CD4-positive, alpha-beta T cell treated with Interleukin-21 for 1 hour (primary cell): ENCODE measurements around the gene ZNF609.
"Not testable (repeated sequence)": the region's sequence is repeated elsewhere in the genome, so short reads cannot be mapped to it uniquely, and the experiment has no call there.

Source experiments
- DNase-seq: peaks from one replicate; pipeline ENCODE4 v3.0.0-alpha.2; 2020

ZNF609 gene

DNA sequence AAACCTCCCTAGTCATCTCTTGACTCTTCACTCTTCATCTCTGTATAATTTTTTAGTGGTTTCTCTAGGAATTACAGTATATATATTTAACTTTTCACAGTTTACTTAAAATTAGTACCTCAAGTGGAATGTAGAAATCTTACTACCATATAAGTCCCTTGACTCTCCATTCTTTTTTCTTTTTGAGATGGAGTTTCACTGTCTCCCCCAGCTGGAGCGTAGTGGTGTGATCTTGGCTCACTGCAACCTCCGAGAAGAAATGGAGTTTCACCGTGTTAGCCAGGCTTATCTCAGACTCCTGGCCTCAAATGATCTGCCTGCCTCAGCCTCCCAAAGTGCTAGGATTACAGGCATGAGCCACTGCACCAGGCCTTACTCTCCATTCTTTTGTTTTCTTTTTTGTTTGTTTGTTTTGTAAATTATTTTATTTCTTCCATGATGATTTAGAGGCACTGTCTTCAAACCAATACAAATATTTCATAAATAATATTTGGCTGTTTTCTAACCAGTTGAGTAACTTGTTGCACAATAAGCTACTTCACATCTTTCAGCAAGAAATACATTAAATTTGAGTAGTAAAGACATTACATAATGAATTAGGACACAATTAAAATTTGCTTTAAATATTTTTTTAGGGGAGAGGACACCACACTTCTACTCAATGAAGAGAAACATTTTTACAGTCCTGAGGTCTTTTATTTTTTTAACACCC is 170.2 kb downstream of the ZNF609 start:
- DNase-seq, result no peak

DNA sequence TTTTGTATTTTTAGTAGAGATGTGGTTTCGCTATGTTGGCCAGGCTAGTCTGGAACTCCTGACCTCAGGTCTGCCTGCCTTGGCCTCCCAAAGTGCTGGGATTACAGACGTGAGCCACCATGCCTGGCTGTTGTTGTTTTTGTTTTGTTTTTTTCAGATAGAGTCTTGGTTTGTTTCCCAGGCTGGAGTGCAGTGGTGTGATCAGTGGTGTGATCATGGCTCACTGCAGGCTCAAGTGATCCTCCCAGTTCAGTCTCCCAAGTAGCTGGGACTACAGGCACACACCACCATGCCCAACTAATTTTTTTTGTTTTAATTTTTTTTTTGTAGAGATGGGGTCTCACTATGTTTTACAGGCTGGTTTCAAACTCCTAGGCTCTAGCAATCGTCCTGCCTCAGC is 172.3 kb downstream of the ZNF609 start:
- not testable (repeated sequence) for DNase-seq

DNA sequence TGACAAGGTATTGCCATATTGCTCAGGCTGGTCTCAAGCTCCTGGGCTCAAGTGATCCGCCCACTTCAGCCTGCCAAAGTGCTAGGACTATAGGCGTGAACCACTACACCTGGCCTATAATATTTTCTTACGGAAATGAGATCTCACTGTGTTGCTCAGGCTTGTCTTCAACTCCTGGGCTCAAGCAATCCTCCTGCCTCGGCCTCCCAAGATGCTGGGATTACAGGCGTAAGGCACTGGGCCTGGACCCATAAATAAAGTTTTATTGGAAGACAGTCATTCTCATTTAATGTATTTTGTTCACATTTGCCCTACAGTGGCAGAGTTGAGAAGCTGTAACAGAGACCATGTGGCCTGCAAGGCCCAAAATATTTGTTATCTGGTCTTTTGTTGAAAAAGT is 173.0 kb downstream of the ZNF609 start:
- DNase-seq, result no peak

GRCh38 chr15:64634027-64634426 is 173.6 kb downstream of the ZNF609 start:
- DNase-seq, result peak; percentile 67

DNA sequence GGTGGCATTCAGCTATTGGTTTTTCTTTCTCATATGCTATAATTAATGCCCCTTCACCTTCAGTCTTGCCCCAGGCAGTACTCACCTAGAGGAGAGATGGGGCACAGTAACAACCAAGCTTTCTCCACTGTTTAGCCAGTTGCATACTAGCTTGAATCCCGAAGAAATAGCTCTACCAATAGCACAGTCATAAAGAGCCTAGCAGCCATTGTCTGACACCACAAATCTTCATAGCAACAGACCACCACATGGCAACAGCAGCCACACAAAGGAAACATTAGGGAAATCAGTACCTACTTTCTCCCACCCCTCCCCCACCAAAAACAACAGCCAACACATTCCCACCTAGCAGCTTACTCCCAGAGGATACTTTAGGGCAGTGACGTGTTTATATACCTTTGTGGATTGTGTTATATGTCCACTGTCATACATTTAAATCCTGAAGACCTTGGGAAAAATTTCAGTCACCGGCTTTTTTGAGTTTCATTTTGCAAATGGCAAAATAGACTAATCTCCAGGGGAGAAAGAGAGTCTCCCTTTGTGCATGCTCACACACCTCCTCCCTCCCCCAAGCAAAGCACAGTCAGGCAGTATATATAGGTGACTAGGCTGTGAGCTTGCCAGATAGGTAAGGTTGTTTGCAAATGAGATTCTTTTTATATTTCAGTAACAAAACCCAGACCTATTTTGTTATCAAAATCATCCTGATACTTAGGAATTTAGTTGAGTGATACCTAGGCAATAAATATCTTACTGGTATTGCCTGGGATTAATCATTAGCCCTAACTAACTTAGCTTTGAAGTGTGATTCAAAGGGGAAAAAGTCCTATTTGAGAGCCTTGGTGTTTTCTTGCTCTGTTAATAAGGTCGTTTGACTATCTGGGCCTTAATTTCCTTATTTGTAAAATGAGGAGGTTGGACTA is 174.5 kb downstream of the ZNF609 start:
- peak; percentile 45 for DNase-seq

GRCh38 chr15:64635499-64636495 is 175.4 kb downstream of the ZNF609 start:
- DNase-seq, result no peak

DNA sequence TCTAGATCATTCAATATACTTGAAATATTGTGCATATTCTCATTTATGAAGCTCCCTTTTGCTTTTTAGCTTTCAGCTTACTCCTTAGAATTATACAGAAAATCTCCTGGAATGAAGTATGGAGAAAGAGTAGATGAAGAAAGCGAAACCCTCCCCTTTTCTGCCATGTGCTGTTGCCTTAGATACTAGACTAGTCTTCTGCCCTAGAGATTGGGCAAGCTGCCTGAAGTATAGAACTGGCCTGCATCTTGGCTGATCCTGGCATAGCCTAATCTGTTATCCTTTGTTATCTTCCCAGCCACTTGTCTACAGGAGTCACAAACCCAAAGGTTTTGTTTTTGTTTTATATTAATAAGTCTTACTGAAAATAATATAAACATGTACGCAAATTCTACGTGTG is 176.2 kb downstream of the ZNF609 start:
- DNase-seq, result no peak

GRCh38 chr15:64637412-64637811 is 177.0 kb downstream of the ZNF609 start:
- DNase-seq, result no peak

GRCh38 chr15:64639744-64640143 is 179.4 kb downstream of the ZNF609 start:
- DNase-seq, result not testable (repeated sequence)

DNA sequence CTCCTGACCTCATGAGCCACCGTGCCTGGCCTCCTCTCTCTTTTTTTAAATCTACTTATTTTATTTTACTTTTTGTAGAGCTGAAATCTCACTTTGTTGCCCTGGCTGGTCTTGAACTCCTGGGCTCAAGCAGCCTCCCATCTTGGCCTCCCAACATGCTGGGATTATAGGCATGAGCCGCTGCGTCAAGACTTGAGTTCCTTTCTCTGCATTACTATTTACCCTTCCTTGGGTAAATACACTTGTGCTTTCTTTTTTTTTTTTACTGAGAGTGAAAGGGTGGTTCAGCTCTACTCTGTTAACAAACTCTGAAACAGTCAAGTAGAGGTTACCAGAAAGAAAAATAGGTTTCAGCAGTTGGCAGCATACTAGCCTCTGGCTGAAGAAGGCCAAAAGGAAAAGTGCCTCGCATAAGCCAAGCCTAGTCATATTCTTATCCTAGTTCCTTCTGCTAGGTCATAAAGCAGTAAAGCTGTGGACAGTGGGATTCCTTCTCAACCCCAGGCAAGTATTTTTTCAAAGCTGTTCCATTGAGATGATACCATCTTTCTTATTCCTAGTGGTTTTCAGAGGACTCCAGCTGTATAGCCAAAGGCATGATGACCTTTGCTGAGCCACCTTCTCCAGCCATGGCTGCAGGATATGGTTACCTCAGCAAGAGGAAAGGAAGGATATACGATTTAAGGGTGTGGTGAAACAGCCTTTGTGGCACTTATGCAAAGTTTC is 179.9 kb downstream of the ZNF609 start:
- DNase-seq, result no peak

- DNase-seq, result no peak
Observed at GRCh38 chr15:64642875-64643274, 182.5 kb downstream of the ZNF609 start.

DNA sequence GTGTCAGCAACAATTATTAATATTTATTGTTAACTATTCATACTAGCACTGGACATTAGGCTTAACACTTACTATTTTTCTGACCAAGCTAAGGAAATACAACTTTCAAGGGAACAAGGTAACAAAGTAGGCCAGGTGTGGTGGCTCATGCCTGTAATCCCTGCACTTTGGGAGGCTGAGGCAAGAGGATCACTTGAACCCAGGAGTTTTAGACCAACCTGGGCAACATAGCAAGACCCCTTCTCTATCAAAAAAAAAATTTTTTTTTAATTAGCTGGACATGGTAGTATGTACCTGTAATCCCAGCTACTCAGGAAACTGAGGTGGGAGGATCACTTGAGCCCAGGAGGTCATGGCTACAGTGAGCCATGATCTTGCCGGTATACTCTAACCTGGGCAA is 183.3 kb downstream of the ZNF609 start:
- no peak for DNase-seq

DNA sequence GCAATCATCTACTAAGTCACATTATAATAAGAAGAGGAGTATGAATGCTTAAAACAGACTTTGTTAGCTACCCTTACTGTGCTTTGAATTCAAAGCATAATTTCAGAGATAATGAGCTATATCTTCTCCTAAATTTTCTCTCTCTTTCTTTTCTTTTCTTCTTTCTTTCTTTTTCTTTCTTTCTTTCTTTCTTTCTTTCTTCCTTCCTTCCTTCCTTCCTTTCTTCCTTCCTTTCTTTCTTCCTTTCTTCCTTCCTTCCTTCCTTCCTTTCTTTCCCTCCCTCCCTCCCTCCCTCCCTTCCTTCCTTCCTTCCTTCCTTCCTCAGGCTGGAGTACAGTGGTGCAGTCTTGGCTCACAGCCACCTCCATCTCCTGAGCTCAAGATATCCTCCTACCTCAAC is 184.4 kb downstream of the ZNF609 start:
- DNase-seq, result not testable (repeated sequence)

- DNase-seq, result no peak
Observed at GRCh38 chr15:64645995-64646394, 185.6 kb downstream of the ZNF609 start.

- DNase-seq, result no peak
Observed at GRCh38 chr15:64647367-64647766, 187.0 kb downstream of the ZNF609 start.

GRCh38 chr15:64650552-64650951 is 190.2 kb downstream of the ZNF609 start:
- no peak for DNase-seq

- peak; percentile 64 for DNase-seq
Observed at GRCh38 chr15:64651601-64652191, 191.3 kb downstream of the ZNF609 start.

- peak; percentile 34 for DNase-seq
Observed at GRCh38 chr15:64653757-64654156, 193.4 kb downstream of the ZNF609 start.

DNA sequence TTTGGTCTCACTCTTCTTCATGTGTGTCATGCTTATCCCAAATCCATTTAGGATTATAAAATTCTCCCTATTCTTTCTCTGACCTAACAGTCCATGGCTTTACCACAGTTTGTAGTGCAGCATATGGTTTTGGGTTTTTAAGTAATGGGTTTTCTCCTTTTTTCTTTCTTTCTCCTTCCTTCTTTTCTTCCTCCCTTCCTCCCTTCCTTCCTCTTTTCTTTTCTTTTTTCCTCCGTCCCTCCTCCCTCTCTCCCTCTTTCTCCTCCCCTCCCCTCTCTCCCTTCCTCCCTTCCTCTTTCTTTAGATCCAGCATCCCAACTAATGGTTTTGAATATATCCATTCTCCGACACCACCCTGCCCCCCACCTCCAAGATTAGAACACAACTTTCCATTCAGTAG is 196.1 kb downstream of the ZNF609 start:
- no peak for DNase-seq

GRCh38 chr15:64665179-64665578 is 204.8 kb downstream of the ZNF609 start:
- DNase-seq, result no peak

DNA sequence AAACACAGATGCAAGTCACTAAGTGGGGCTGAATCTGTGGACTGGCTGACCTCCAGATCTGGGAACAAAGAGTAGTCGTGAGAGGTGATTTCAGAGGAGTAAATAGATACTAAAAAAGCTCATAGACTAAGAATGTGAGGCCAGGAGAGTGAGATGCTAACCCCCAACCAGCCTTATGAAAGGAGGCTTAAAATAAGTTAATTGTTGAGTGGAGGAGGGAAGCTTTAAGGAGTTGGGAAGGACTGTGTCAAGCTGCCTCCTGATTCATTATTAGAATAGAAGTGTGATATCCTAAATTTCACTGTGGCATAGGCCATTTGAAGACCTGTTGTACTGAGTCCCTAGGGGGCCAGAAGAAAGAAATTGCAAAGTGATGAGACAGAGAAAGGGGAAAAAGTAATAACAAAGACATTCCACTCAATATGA is 207.4 kb downstream of the ZNF609 start:
- DNase-seq, result no peak

- DNase-seq, result no peak
Observed at GRCh38 chr15:64673866-64674265, 213.5 kb downstream of the ZNF609 start.
